ENCODE results near the gene OR8D1. TPM values are rescaled to one million over a fixed set of nuclear protein-coding genes. Genes with fewer than 3 reads are reported as not detected.

OR8D1 gene
- total RNA-seq, 3 donors from 2014 or later, result not detected

- H3K27ac ChIP-seq, result no peak overlapping the region
- intact Hi-C loops (cut with DNase I; ENCODE audit: low total_unique reads), result no loop called here
- H3K4me1 ChIP-seq, result no peaks in the 10 kb centered on the region
- DNase-seq (ENCODE audit: low spot score in 2 of 2), result no peak
- H3K27me3 ChIP-seq, result no peaks in the 10 kb centered on the region
- TF ChIP-seq, protein P1, sequence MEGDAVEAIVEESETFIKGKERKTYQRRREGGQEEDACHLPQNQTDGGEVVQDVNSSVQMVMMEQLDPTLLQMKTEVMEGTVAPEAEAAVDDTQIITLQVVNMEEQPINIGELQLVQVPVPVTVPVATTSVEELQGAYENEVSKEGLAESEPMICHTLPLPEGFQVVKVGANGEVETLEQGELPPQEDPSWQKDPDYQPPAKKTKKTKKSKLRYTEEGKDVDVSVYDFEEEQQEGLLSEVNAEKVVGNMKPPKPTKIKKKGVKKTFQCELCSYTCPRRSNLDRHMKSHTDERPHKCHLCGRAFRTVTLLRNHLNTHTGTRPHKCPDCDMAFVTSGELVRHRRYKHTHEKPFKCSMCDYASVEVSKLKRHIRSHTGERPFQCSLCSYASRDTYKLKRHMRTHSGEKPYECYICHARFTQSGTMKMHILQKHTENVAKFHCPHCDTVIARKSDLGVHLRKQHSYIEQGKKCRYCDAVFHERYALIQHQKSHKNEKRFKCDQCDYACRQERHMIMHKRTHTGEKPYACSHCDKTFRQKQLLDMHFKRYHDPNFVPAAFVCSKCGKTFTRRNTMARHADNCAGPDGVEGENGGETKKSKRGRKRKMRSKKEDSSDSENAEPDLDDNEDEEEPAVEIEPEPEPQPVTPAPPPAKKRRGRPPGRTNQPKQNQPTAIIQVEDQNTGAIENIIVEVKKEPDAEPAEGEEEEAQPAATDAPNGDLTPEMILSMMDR (IDR thresholded peaks at IDR 0.05), result no peak
- TF ChIP-seq POLR2AphosphoS5 (IDR thresholded peaks at IDR 0.05), result no peak
- no peak for TF ChIP-seq POLR2A (IDR thresholded peaks at IDR 0.05)
- H3K9me3 ChIP-seq, result no peaks in the 10 kb centered on the region
- H3K4me3 ChIP-seq, result no peak overlapping the region
- no peaks in the 10 kb centered on the region for H3K36me3 ChIP-seq
Observed at GRCh38 chr11:124294687-124295086, 19.1 kb downstream of the OR8D1 start.

GRCh38 chr11:124285610-124286344 is 28.0 kb downstream of the OR8D1 start:
- Histone ChIP-seq H3K4me1 (no peaks in the 10 kb centered on the region), H3K27ac (no peak overlapping the region), H3K4me3 (no peak overlapping the region), H3K27me3 (no peaks in the 10 kb centered on the region), H3K36me3 (no peaks in the 10 kb centered on the region), H3K9me3 (peaks cover 0 to 4% of the 10 kb centered on the region in 2 donors)
- no peak for DNase-seq (ENCODE audit: low spot score in 2 of 2)
- TF ChIP-seq POLR2A (IDR thresholded peaks at IDR 0.05), result no peak
- TF ChIP-seq POLR2AphosphoS5 (IDR thresholded peaks at IDR 0.05), result no peak
- TF ChIP-seq, protein P1 (IDR thresholded peaks at IDR 0.05), result no peak
- intact Hi-C loops (cut with DNase I; ENCODE audit: low total_unique reads), result no loop called here

- DNase-seq (ENCODE audit: low spot score in 2 of 2), result no peak
- no peak for TF ChIP-seq POLR2A (IDR thresholded peaks at IDR 0.05)
- no peak for TF ChIP-seq POLR2AphosphoS5 (IDR thresholded peaks at IDR 0.05)
- TF ChIP-seq, protein P1 (IDR thresholded peaks at IDR 0.05), result no peak
- peaks cover 0 to 4% of the 10 kb centered on the region in 2 donors for H3K9me3 ChIP-seq
- no peak overlapping the region for H3K27ac ChIP-seq
- no peaks in the 10 kb centered on the region for H3K36me3 ChIP-seq
- H3K4me3 ChIP-seq, result no peak overlapping the region
- no peaks in the 10 kb centered on the region for H3K4me1 ChIP-seq
- intact Hi-C loops (cut with DNase I; ENCODE audit: low total_unique reads), result no loop called here
- no peaks in the 10 kb centered on the region for H3K27me3 ChIP-seq
Observed at GRCh38 chr11:124278261-124278660, 35.5 kb downstream of the OR8D1 start.

- DNase-seq (ENCODE audit: low spot score in 2 of 2), result no peak
- intact Hi-C loops (cut with DNase I; ENCODE audit: low total_unique reads), result no loop called here
- no peak overlapping the region for H3K27ac ChIP-seq
Observed at GRCh38 chr11:124277804-124278203, 35.9 kb downstream of the OR8D1 start.

DNA sequence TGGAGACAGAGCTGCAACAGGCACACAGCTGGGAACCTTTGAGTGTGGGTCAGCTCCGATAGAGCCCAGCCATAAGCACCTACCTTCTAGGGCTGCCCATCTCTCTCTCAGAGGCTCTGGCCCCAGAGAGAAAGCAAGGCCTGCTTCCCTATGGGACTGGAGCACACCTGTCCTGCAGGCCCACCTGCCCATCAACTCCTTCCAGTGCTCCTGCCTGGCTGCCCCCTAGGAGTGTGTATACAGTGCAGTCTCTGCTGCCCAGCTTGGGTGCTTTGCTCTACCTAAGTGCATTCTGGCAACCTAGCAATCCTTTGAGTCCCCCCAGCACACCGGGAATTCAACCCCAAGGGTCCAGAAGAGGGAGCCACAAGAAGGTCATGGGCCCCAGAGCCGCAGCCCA is 36.5 kb downstream of the OR8D1 start:
- H3K36me3 ChIP-seq, result no peaks in the 10 kb centered on the region
- no peaks in the 10 kb centered on the region for H3K27me3 ChIP-seq
- H3K9me3 ChIP-seq, result peaks cover 0 to 4% of the 10 kb centered on the region in 2 donors
- no peak overlapping the region for H3K4me3 ChIP-seq
- intact Hi-C loops (cut with DNase I; ENCODE audit: low total_unique reads), result no loop called here
- TF ChIP-seq POLR2AphosphoS5 (IDR thresholded peaks at IDR 0.05), result no peak
- TF ChIP-seq, protein P1 (IDR thresholded peaks at IDR 0.05), result no peak
- TF ChIP-seq POLR2A (IDR thresholded peaks at IDR 0.05), result no peak
- H3K27ac ChIP-seq, result no peak overlapping the region
- DNase-seq (ENCODE audit: low spot score in 2 of 2), result no peak
- no peaks in the 10 kb centered on the region for H3K4me1 ChIP-seq

More at GRCh38 chr11:124277804-124278203, 35.9 kb downstream of the OR8D1 start:
- Histone ChIP-seq H3K4me1 (no peaks in the 10 kb centered on the region), H3K4me3 (no peak overlapping the region), H3K9me3 (peaks cover 0 to 4% of the 10 kb centered on the region in 2 donors), H3K36me3 (no peaks in the 10 kb centered on the region), H3K27me3 (no peaks in the 10 kb centered on the region)
- TF ChIP-seq, protein P1 (IDR thresholded peaks at IDR 0.05), result no peak
- TF ChIP-seq POLR2A (IDR thresholded peaks at IDR 0.05) (no peak), POLR2AphosphoS5 (IDR thresholded peaks at IDR 0.05) (no peak)
